ENCODE results near the gene TNNC2. TPM values are rescaled to one million over a fixed set of nuclear protein-coding genes. Genes with fewer than 3 reads are reported as not detected.

TNNC2 gene
- total and polyA plus RNA-seq, 2 of the 13 experiments (the other 11 are each of a cell fraction or from before 2014, with no cell fraction given), result 1.8 to 4.7 TPM

GRCh38 chr20:45833030-45833882, 6.1 kb upstream of the TNNC2 start, which contains the start of gene SNX21 (continued):
- no peak for TF ChIP-seq ZNF281 (CRISPR knock-in tag; IDR thresholded peaks at IDR 0.05; ENCODE audit: borderline replicate concordance)
- TF ChIP-seq PCBP2 (optimal IDR thresholded peaks at IDR 0.05; ENCODE audit: low read depth, low read length, poor library complexity, severe bottlenecking), result no peak
- peak; percentile 71 for TF ChIP-seq SALL1 (CRISPR knock-in tag; IDR thresholded peaks at IDR 0.05)
- TF ChIP-seq HMG20B (CRISPR knock-in tag; conservative IDR thresholded peaks at IDR 0.05), result no peak; the same call in 1 of the 2 replicates
- TF ChIP-seq ZNF10 (CRISPR knock-in tag; IDR thresholded peaks at IDR 0.05; ENCODE audit: borderline replicate concordance, low read depth), result no peak
- no peak for TF ChIP-seq ZNF589 (CRISPR knock-in tag; conservative IDR thresholded peaks at IDR 0.05)
- no peak for TF ChIP-seq SRSF9 (IDR thresholded peaks at IDR 0.05; ENCODE audit: borderline replicate concordance, insufficient read depth, low read depth, low read length, poor library complexity, severe bottlenecking)
- no peak for TF ChIP-seq STAT5B (CRISPR knock-in tag; IDR thresholded peaks at IDR 0.05)
- TF ChIP-seq TFDP2 (CRISPR knock-in tag; IDR thresholded peaks at IDR 0.05), result no peak; the same call in 1 of the 2 replicates
- TF ChIP-seq ZNF784 (CRISPR knock-in tag; IDR thresholded peaks at IDR 0.05; ENCODE audit: borderline replicate concordance), result peak; percentile 77; the same call in 1 of the 2 replicates
- TF ChIP-seq ZMYM4 (CRISPR knock-in tag; IDR thresholded peaks at IDR 0.05), result peak; percentile 81
- TF ChIP-seq ZMYM2 (CRISPR knock-in tag; IDR thresholded peaks at IDR 0.05), result peak; percentile 81
- no peak for TF ChIP-seq MTF1 (CRISPR knock-in tag; IDR thresholded peaks at IDR 0.05)
- peak; percentile 65; the same call in 1 of the 2 replicates for TF ChIP-seq GATA4 (IDR thresholded peaks at IDR 0.05; ENCODE audit: borderline replicate concordance, low read depth)
- TF ChIP-seq ZNF33B (CRISPR knock-in tag; IDR thresholded peaks at IDR 0.05), result 0 out of 2 replicates have a peak, but pooled peaks have one; percentile 20
- TF ChIP-seq TARDBP (CRISPR knock-in tag; IDR thresholded peaks at IDR 0.05), result peak; percentile 43; the same call in 1 of the 2 replicates
- no peak for TF ChIP-seq JUNB (CRISPR knock-in tag; IDR thresholded peaks at IDR 0.05; ENCODE audit: borderline replicate concordance)
- TF ChIP-seq PAX8 (CRISPR knock-in tag; IDR thresholded peaks at IDR 0.05; ENCODE audit: borderline replicate concordance), result 0 out of 2 replicates have a peak, but pooled peaks have one; percentile 16
- TF ChIP-seq ZNF280B (CRISPR knock-in tag; IDR thresholded peaks at IDR 0.05; ENCODE audit: borderline replicate concordance), result no peak; the same call in 1 of the 2 replicates
- 0 out of 2 replicates have a peak, but pooled peaks have one; percentile 82 for TF ChIP-seq SNAPC5 (CRISPR knock-in tag; IDR thresholded peaks at IDR 0.05; ENCODE audit: borderline replicate concordance)
- peak; percentile 46 for TF ChIP-seq NCOA1 (CRISPR knock-in tag; IDR thresholded peaks at IDR 0.05)
- TF ChIP-seq POLR2G (IDR thresholded peaks at IDR 0.05; ENCODE audit: low read depth, low read length), result peak; percentile 94
